GM15510 (cell line): ENCODE results near the gene CYTH4.
A peak's percentile ranks its signal among the peaks of the same experiment; 100 is the strongest.

Experiments used
- POLR2A ChIP-seq: IDR thresholded peaks from 3 replicates; pipeline ENCODE4 v1.6.1; 2011; ENCODE audit warnings: borderline replicate concordance; ENCODE audit not compliant: insufficient read length; ENCODE audit errors: extremely low read depth

The CYTH4 gene, protein sequence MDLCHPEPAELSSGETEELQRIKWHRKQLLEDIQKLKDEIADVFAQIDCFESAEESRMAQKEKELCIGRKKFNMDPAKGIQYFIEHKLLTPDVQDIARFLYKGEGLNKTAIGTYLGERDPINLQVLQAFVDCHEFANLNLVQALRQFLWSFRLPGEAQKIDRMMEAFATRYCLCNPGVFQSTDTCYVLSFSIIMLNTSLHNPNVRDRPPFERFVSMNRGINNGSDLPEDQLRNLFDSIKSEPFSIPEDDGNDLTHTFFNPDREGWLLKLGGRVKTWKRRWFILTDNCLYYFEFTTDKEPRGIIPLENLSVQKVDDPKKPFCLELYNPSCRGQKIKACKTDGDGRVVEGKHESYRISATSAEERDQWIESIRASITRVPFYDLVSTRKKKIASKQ

GRCh38 chr22:37282385-37282677 lies at the start of gene CYTH4:
CYTH4 (plus strand) TSS chr22:37282508; CDS start chr22:37282570, 62 bp downstream.
- peak; percentile 34 for TF ChIP-seq POLR2A

DNA sequence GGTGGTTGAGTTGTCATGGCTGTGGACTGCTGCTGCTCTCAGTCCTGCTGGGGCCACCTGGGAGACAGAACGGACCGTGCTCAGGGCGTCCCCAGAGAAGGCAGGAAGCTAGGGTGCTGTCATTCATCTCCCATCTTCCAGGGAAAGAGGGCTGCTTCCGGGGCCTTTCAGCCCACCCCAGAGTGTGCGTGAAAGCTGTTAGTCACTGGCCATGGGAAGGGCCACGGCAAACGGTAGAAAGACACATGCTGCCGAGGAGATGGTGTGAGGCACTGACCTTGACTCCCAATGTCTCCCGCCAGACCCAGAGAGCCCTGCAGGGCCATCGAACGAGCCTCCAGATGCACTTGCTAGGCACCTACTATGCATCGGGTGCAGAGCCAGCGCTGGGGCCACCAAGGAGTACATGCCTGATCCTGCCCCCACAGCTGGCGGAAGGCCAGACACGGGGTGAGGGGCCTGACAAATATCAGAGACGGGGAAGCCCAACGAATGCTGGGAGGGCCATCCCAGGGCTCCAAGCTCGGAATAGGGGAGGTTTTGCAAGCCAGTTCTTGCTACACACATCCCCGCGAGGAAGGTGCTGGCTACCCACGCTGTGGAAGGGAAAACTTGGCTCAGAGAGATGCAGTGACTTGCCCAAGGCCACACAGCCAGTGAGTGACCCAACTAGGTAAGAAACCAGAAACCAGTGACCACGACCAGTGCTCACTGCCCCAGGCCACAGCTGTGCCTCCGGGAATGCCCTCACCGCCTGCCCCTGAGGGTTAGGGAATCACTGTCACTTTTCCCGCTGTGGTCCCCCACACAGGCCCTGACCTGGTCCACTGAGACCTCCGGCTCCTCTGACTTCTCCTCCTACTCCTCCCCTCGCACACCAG lies 48.3 kb upstream of the CYTH4 start:
- TF ChIP-seq POLR2A: no peak

DNA sequence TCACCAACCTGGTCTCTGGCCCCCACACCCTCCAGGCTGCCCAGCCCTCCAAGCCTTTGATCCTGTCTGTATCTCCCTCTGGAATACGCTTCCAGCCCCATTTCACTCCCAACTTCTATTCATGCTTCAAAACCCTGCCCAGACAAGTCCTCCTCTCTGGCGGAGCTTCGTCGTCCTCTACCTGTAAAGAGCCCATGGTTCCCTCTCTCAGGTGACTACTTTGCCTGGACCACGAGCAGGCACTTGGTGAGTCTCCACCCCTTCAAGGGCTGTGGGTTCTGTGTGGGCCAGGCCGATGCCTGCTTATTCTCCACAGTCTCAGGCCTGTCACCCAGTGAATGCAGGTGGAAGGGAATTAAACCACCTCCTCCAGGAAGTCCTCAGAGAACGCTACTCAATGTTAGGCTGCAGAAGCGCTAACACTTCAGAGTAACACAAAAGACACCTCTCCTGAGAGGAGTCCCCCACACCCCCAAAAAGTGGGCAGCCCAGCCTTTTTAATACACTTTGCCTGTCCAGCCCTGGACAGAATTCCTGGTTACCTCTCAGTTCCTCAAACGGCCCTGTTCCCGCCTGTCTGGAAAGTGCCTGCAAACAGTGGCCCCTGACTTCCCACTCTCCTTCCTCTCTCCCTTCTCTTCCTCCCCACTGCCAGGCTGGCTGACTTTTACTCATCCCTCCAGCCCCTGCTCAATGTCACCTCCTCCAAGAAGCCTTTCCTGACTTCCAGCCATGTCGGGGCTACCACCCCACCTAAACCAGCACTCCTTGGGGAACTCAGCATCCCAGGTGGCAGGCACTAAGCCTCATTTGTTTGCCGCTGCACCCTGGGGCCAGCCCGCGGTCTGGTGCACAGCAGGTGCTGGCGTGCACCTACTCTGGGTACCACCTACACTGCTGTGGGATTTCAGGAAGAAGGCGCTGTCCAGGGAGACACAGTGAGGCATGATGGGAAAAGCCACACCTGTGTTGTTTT lies 47.3 kb upstream of the CYTH4 start:
- peak; percentile 10 for TF ChIP-seq POLR2A

DNA sequence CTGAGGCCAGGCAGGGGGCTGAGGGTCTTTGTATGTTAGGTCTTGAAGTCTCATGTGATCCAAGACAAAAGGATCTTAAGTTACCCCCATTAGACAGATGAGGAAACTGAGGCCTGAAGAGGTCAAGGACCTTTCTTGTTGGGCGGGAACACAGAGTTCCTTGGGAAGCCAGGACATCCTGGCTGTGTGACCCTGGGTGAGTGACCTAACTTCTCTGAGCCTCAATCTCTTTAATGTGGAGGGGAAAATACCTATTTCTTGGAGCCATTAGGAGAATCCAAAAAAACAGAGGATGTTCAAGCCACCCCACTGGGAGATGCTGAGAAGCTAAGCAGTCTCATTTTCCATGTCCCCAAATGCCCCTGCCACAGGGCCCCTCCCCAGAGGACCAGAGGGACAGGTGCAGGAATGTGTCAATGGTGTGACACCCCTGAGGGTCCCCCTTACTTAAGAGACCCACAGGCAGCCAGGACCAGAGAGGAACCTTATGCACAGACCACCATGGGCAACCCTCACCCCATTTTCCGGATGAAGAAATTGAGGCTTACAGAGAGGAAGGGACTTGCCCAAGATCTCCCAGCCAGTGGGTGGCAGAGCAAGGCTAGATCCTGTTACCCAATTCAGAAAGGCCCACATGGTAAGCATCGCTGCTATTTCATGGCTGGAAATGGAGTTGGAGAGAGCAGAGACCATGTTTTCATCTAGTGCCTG lies 46.3 kb upstream of the CYTH4 start:
- no peak for TF ChIP-seq POLR2A

DNA sequence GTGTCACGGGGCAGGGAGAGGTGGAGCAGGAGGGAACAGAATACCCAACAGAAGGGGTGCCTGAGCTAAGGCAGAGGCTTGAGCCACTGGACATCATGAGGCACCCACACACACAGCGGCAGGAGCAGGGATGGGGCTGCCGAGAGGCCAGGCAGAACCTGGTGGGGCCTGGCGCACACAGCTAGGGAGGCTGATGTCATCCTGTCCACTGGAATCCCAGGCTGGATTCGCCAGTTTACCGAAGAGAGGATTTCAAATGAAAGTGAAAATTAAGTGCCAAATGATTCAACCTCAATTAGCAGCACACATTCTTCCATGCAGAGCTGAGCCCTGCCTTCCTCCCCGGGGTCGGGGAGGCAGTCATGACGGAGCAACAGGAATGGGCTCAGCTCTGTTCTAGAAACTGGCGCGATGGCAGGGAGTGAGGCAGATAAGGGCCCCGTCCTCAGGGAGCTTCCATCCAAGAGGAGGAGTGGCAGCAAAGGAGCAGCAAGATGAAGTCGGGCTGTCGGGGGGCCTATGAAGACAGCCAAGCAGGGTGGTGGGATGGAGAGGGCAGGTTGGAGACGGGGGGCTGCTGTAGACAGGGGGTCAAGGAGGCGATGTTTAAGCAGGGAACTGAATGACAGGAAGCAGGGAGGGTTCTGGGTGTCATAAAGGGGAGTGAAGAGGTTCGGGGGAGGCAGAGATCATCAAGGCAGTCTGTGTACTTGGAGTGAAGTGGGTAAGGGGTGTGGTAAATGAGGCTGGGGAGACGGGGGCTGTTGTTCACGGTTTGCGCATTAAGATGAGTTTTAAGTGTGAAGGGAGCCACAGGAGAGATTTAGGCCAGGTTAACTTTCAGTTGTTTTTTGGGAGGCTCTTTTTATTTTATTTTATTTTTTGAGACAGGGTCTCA lies 44.7 kb upstream of the CYTH4 start:
- no peak for TF ChIP-seq POLR2A

GRCh38 chr22:37239336-37240239 lies 42.7 kb upstream of the CYTH4 start:
- no peak for TF ChIP-seq POLR2A

GRCh38 chr22:37240240-37240940 lies 41.9 kb upstream of the CYTH4 start:
- TF ChIP-seq POLR2A: no peak

DNA sequence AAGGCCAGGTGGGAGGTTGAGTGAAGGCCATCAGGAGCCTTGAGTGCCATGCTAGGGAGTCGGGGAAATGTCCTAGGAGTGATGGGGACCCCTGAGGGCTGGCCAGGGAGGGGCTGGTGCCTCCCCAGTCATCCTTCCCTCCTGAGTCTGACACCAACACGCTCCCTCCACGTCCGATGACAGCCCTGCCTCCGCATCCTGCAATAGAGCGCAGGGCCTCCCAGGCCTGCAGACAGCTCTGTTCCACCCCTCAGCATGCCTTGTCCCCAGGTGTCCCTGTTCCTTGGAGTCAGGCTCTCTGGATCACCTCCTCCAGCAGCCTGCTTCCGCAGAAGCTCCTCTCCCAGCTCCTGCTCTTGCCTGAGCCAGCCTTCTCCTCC lies 41.4 kb upstream of the CYTH4 start:
- TF ChIP-seq POLR2A: no peak

GRCh38 chr22:37241351-37242142 lies 40.8 kb upstream of the CYTH4 start:
- TF ChIP-seq POLR2A: no peak

DNA sequence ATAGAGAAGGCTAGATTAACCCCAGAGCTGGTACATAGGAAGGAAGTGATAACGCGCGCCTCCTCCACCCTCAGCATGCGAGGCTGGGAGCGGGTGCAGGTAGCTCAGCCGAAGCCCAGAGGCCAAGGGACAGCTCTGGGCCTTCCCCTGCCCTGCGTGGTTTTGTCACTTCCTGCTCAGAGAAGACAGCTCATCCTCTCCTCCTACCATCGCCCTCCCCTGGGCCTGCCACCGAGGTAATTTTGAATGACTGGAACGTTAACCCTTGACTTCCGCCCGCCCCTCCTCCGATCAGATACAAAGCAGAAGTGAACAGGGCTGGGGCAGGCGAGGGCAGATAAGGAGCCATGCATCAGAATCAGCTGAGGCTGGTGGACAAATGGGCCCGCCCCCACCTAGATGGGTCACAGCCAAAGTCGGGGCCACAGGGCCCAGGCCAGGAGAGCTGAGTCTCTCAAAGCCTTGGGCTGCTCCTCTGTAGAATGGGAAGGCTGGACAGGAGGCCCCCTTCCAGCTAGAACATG lies 39.9 kb upstream of the CYTH4 start:
- TF ChIP-seq POLR2A: peak; percentile 67

- TF ChIP-seq POLR2A: no peak
Observed at GRCh38 chr22:37243402-37244113, 38.8 kb upstream of the CYTH4 start.
